Measurements from ENCODE around the gene ANGPTL7.

The ANGPTL7 gene

GRCh38 chr1:11147197-11147770, 41.9 kb upstream of the ANGPTL7 start:
- H3K4me3 ChIP-seq (ENCODE audit: low read depth, low read length): no peak overlapping the region
- no peak for TF ChIP-seq CTCF (IDR thresholded peaks at IDR 0.05; ENCODE audit: borderline replicate concordance, insufficient read depth, low read depth, low read length)

GRCh38 chr1:11150326-11150725, 38.8 kb upstream of the ANGPTL7 start:
- H3K4me3 ChIP-seq (ENCODE audit: low read depth, low read length): no peak overlapping the region
- TF ChIP-seq CTCF (IDR thresholded peaks at IDR 0.05; ENCODE audit: borderline replicate concordance, insufficient read depth, low read depth, low read length): no peak

DNA sequence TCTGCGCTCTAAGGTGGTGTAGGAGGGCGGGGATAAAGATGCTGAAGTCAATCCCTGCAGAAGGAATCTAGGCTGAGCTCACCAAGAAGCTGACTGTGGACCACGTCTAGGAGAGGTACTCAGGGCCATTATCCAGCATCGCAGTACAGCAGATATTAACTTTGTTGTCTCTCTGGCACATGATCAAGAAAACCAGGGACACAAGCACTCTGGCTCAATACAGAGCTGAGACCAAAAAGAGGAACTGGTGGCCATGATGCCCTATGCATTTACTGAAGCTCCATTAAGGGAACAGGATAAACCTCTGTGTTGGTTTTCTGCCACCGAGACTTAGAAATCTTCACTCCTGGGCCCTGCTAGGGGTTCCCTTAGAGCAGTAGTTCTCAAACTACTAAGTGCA, 38.0 kb upstream of the ANGPTL7 start:
- no peak for TF ChIP-seq CTCF (IDR thresholded peaks at IDR 0.05; ENCODE audit: borderline replicate concordance, insufficient read depth, low read depth, low read length)
- H3K4me3 ChIP-seq (ENCODE audit: low read depth, low read length): no peak overlapping the region

DNA sequence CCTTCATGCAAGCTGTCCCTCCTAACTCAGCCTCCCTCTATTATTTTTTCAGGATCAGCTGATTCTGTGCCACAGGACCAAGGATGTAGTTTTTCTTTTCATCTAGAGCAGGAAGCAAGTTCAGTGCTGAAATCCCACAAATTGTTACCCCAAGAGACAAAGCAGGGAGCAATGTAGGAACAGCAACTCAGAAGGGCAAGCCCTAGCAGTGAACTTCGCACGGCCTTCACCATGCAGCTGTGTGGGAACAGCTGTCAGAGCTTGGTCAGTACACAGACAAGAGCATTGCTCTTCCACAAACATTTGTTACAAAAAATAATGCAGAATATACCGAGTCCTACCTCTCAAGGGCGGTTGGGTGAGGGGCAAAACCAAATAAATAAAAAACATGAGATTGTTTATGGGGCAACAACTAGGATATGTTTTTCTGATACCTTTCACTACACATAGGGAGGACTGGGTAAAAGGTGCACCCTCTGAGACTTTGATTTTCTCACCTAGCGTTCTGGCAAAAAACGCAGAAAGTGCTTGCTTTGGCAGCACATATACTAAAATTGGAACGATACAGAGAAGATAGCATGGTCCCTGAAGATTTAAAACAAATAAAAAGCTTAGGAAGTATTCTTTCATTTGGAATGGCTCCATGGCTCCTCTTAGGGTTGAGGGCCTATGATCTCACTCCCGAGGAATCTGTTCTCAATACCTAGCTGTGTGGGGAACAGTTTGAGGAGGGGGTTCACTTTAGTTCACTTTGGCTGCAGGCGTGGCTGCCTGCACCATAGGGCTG, 37.1 kb upstream of the ANGPTL7 start:
- H3K4me3 ChIP-seq (ENCODE audit: low read depth, low read length): no peak overlapping the region
- no peak for TF ChIP-seq CTCF (IDR thresholded peaks at IDR 0.05; ENCODE audit: borderline replicate concordance, insufficient read depth, low read depth, low read length)

DNA sequence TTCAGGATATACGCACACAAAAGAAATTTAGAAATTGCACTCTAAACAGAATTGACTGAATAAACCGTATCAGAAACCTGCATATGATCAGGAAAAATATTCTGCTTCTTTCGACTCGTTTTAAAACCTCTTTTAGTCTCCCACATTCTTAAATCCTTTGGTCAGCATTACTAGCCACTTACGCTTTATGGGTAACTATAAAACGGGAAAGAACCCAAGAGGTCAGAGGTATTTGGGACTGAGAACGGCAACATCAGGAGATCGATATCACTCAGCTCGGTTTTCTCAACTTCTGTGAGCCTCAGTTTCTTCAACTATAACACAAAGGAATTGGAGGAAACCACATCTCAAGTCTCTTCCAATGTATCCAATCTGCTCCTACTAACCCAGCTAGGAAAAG, 36.4 kb upstream of the ANGPTL7 start:
- H3K4me3 ChIP-seq (ENCODE audit: low read depth, low read length): no peak overlapping the region
- TF ChIP-seq CTCF (IDR thresholded peaks at IDR 0.05; ENCODE audit: borderline replicate concordance, insufficient read depth, low read depth, low read length): no peak

GRCh38 chr1:11153184-11153583, 36.0 kb upstream of the ANGPTL7 start:
- TF ChIP-seq CTCF (IDR thresholded peaks at IDR 0.05; ENCODE audit: borderline replicate concordance, insufficient read depth, low read depth, low read length): no peak
- H3K4me3 ChIP-seq (ENCODE audit: low read depth, low read length): no peak overlapping the region

- H3K4me3 ChIP-seq (ENCODE audit: low read depth, low read length): no peak overlapping the region
- no peak for TF ChIP-seq CTCF (IDR thresholded peaks at IDR 0.05; ENCODE audit: borderline replicate concordance, insufficient read depth, low read depth, low read length)
Observed at GRCh38 chr1:11156441-11156840, 32.7 kb upstream of the ANGPTL7 start.

Measured in GM12875 (cell line).